Stimulated activated CD8-positive, alpha-beta memory T cell treated with anti-CD3 and anti-CD28 coated beads, Interleukin-12 subunit alpha, Interleukin-12 subunit beta, amount 100 ng/mL, for 4 hours (primary cell): ENCODE results near the gene LYSET.
"Not testable (repeated sequence)": the region's sequence is repeated elsewhere in the genome, so short reads cannot be mapped to it uniquely, and the experiment has no call there.

Experiments used
- DNase-seq: peaks from one replicate; pipeline ENCODE4 v3.0.0-alpha.2; 2020; ENCODE audit warnings: low read depth

LYSET gene

GRCh38 chr14:93168610-93169009, 16.5 kb upstream of the LYSET start:
- DNase-seq: not testable (repeated sequence)

- not testable (repeated sequence) for DNase-seq
These were observed 15.5 kb upstream of the LYSET start for GRCh38 chr14:93169619-93170018.

GRCh38 chr14:93170141-93170540, 15.0 kb upstream of the LYSET start:
- not testable (repeated sequence) for DNase-seq

- no peak for DNase-seq
These were observed 13.7 kb upstream of the LYSET start for GRCh38 chr14:93171376-93171775.

- no peak for DNase-seq
These were observed 11.1 kb upstream of the LYSET start for GRCh38 chr14:93173943-93174395.

GRCh38 chr14:93174731-93175130, 10.4 kb upstream of the LYSET start:
- DNase-seq: not testable (repeated sequence)

- DNase-seq: no peak
These were observed 9.6 kb upstream of the LYSET start for GRCh38 chr14:93175492-93175891.

GRCh38 chr14:93183596-93184317, 1.4 kb upstream of the LYSET start:
- DNase-seq: no peak

- DNase-seq: no peak
These were observed 218 bp downstream of the LYSET start for GRCh38 chr14:93185349-93185720.

- DNase-seq: no peak
These were observed 1.3 kb downstream of the LYSET start for GRCh38 chr14:93186466-93186865.

GRCh38 chr14:93186956-93187355, 1.8 kb downstream of the LYSET start:
- DNase-seq: no peak

- no peak for DNase-seq
These were observed 10.3 kb downstream of the LYSET start for GRCh38 chr14:93195316-93195999.

GRCh38 chr14:93199031-93199430, 13.9 kb downstream of the LYSET start:
- DNase-seq: no peak

- DNase-seq: no peak
These were observed 15.4 kb downstream of the LYSET start for GRCh38 chr14:93200553-93200952.

GRCh38 chr14:93201155-93201704, 16.1 kb downstream of the LYSET start:
- DNase-seq: no peak

GRCh38 chr14:93206793-93207467, 21.8 kb downstream of the LYSET start, which contains the start of the genes GON7 and UBR7:
GON7 (minus strand) TSS chr14:93207065; CDS start chr14:93207037, 28 bp downstream.
UBR7 (plus strand) TSS chr14:93207256; CDS start chr14:93207292, 36 bp downstream.
- peak; percentile 71 for DNase-seq

- DNase-seq: no peak
These were observed 22.6 kb downstream of the LYSET start for GRCh38 chr14:93207468-93208308.

GRCh38 chr14:93212432-93212831, 27.3 kb downstream of the LYSET start:
- no peak for DNase-seq

GRCh38 chr14:93214598-93214997, 29.5 kb downstream of the LYSET start:
- DNase-seq: no peak

- DNase-seq: no peak
These were observed 34.1 kb downstream of the LYSET start for GRCh38 chr14:93219103-93219726.

- no peak for DNase-seq
These were observed 35.4 kb downstream of the LYSET start for GRCh38 chr14:93220509-93220908.
